H9 (cell line): ENCODE results near the gene RPS10. TPM values are rescaled to one million over a fixed set of nuclear protein-coding genes. Genes with fewer than 3 reads are reported as not detected.

Experiments used
- DNase-seq: peaks from one replicate; pipeline ENCODE4 v3.0.0-alpha.2; 2017
- H2AFZ ChIP-seq: one replicate; pipeline ENCODE4 v1.6.1; 2013; ENCODE audit warnings: mild to moderate bottlenecking, low read length, control low read depth, moderate library complexity
- H2AK5ac ChIP-seq: 2 replicates; pipeline ENCODE4 v1.6.1; 2013; ENCODE audit warnings: low read length, control low read depth, mixed read lengths; ENCODE audit not compliant: insufficient read length
- H2BK120ac ChIP-seq: one replicate; pipeline ENCODE4 v1.6.1; 2013; ENCODE audit warnings: low read depth, mild to moderate bottlenecking, low read length, control low read depth, inconsistent platforms; ENCODE audit not compliant: poor library complexity, severe bottlenecking
- H2BK12ac ChIP-seq: 2 replicates; pipeline ENCODE4 v1.6.1; 2013; ENCODE audit warnings: low read length, control low read depth, mixed read lengths, low read depth; ENCODE audit not compliant: insufficient read length
- H2BK15ac ChIP-seq: 2 replicates; pipeline ENCODE4 v1.6.1; 2013; ENCODE audit warnings: low read depth, low read length, control low read depth
- H2BK20ac ChIP-seq: one replicate; pipeline ENCODE4 v1.6.1; 2013; ENCODE audit warnings: low read depth, mild to moderate bottlenecking, low read length, control low read depth, inconsistent platforms; ENCODE audit not compliant: poor library complexity, severe bottlenecking
- H2BK5ac ChIP-seq: 2 replicates; pipeline ENCODE4 v1.6.1; 2013; ENCODE audit warnings: low read length, control low read depth, mixed read lengths; ENCODE audit not compliant: insufficient read length
- H3K14ac ChIP-seq: 2 replicates; pipeline ENCODE4 v1.6.1; 2013; ENCODE audit warnings: low read length, control low read depth; ENCODE audit not compliant: insufficient read depth
- H3K18ac ChIP-seq: 2 replicates; pipeline ENCODE4 v1.6.1; 2013; ENCODE audit warnings: low read depth, mild to moderate bottlenecking, mixed read lengths, low read length, control low read depth; ENCODE audit not compliant: insufficient read length
- H3K23ac ChIP-seq: 2 replicates; pipeline ENCODE4 v1.6.1; 2013; ENCODE audit warnings: low read length, control low read depth, mixed read lengths, low read depth; ENCODE audit not compliant: insufficient read length
- H3K23me2 ChIP-seq: 2 replicates; pipeline ENCODE4 v1.6.1; 2013; ENCODE audit warnings: low read depth, mild to moderate bottlenecking, mixed read lengths, low read length, control low read depth; ENCODE audit not compliant: insufficient read length, poor library complexity, severe bottlenecking
- H3K27ac ChIP-seq: 2 replicates; pipeline ENCODE4 v1.5.1; 2013; ENCODE audit warnings: low read length, control low read depth, mixed read lengths, low read depth; ENCODE audit not compliant: insufficient read length
- H3K27me3 ChIP-seq: 2 replicates; pipeline ENCODE4 v1.6.1; 2013; ENCODE audit warnings: low read length, control low read depth, inconsistent platforms; ENCODE audit not compliant: insufficient read depth
- H3K4ac ChIP-seq: 2 replicates; pipeline ENCODE4 v1.6.1; 2013; ENCODE audit warnings: low read depth, mild to moderate bottlenecking, control low read depth, inconsistent platforms, low read length, moderate library complexity
- H3K4me1 ChIP-seq: 2 replicates; pipeline ENCODE4 v1.6.1; 2013; ENCODE audit warnings: low read length, control low read depth, inconsistent platforms; ENCODE audit not compliant: insufficient read depth
- H3K4me2 ChIP-seq: 2 replicates; pipeline ENCODE4 v1.6.1; 2013; ENCODE audit warnings: low read length, control low read depth, mixed read lengths; ENCODE audit not compliant: insufficient read length, insufficient read depth
- H3K56ac ChIP-seq: 2 replicates; pipeline ENCODE4 v1.6.1; 2013; ENCODE audit warnings: low read depth, mild to moderate bottlenecking, mixed read lengths, low read length, control low read depth; ENCODE audit not compliant: insufficient read length
- H3K79me1 ChIP-seq: 2 replicates; pipeline ENCODE4 v1.6.1; 2013; ENCODE audit warnings: low read depth, mild to moderate bottlenecking, moderate library complexity, low read length, control low read depth, inconsistent platforms; ENCODE audit not compliant: insufficient read depth, poor library complexity, severe bottlenecking
- H3K79me2 ChIP-seq: 2 replicates; pipeline ENCODE4 v1.6.1; 2013; ENCODE audit warnings: low read length, control low read depth, inconsistent platforms; ENCODE audit not compliant: insufficient read depth
- H3K9ac ChIP-seq: 2 replicates; pipeline ENCODE4 v1.6.1; 2013; ENCODE audit warnings: low read length, control low read depth, mixed read lengths; ENCODE audit not compliant: insufficient read length; ENCODE audit errors: extremely low read depth
- H3K9me3 ChIP-seq: one replicate; pipeline ENCODE4 v1.6.1; 2013; ENCODE audit warnings: low read depth, low read length, inconsistent platforms; ENCODE audit not compliant: control insufficient read depth
- H3T11ph ChIP-seq: one replicate; pipeline ENCODE4 v1.6.1; 2013; ENCODE audit warnings: mild to moderate bottlenecking, low read length, control low read depth, inconsistent platforms
- H4K20me1 ChIP-seq: one replicate; pipeline ENCODE4 v1.6.1; 2013; ENCODE audit not compliant: control insufficient read depth, insufficient read length, insufficient read depth
- H4K5ac ChIP-seq: 2 replicates; pipeline ENCODE4 v1.6.1; 2013; ENCODE audit warnings: low read depth, mild to moderate bottlenecking, mixed read lengths, low read length, control low read depth; ENCODE audit not compliant: insufficient read length
- H4K8ac ChIP-seq: replicated peaks from 2 replicates; pipeline ENCODE4 v1.6.1; 2013; ENCODE audit warnings: low read length, control low read depth, mixed read lengths, low read depth; ENCODE audit not compliant: insufficient read length
- H4K91ac ChIP-seq: 2 replicates; pipeline ENCODE4 v1.6.1; 2013; ENCODE audit warnings: low read depth, mild to moderate bottlenecking, moderate library complexity, mixed read lengths, low read length, control low read depth; ENCODE audit not compliant: insufficient read length
- H3K27ac Mint-ChIP-seq, 3 experiments: 2 replicates in 2 of 3; 3 replicates in 1 of 3; pipeline ENCODE4 v1.8.0; 2020 to 2021; ENCODE audit warnings: mixed read lengths in 3 of 3, mild to moderate bottlenecking in 1 of 3, moderate library complexity in 1 of 3
- H3K27me3 Mint-ChIP-seq: 2 replicates; pipeline ENCODE4 v1.8.0; 2021; ENCODE audit warnings: low read depth, mild to moderate bottlenecking, moderate library complexity, mixed read lengths
- H3K36me3 Mint-ChIP-seq, 3 experiments: 2 replicates in 2 of 3; 3 replicates in 1 of 3; pipeline ENCODE4 v1.8.0; 2020 to 2021; ENCODE audit warnings: low read depth in 3 of 3, mixed read lengths in 3 of 3; ENCODE audit not compliant: insufficient read depth in 1 of 3
- H3K4me1 Mint-ChIP-seq, 2 experiments: 2 replicates each; pipeline ENCODE4 v1.8.0; 2020; ENCODE audit warnings: mixed read lengths in 2 of 2
- H3K4me3 Mint-ChIP-seq, 2 experiments: 2 replicates in 1 of 2; 3 replicates in 1 of 2; pipeline ENCODE4 v1.8.0; 2020 to 2021; ENCODE audit warnings: mild to moderate bottlenecking in 2 of 2, mixed read lengths in 2 of 2, moderate library complexity in 1 of 2
- H3K9me3 Mint-ChIP-seq, 2 experiments: 2 replicates in 1 of 2; 3 replicates in 1 of 2; pipeline ENCODE4 v1.8.0; 2020; ENCODE audit warnings: mild to moderate bottlenecking in 2 of 2, mixed read lengths in 2 of 2, moderate library complexity in 1 of 2
- WGBS: extraction: QIAGEN DNeasy Blood & Tissue Kit; methylation state at CpG from one replicate; pipeline ENCODE4 v1.1.7; 2013; ENCODE audit warnings: missing lambda C conversion rate, low lambda C conversion rate, mixed read lengths; ENCODE audit not compliant: insufficient read length; ENCODE audit errors: extremely low coverage; 5-methylcytosine and 5-hydroxymethylcytosine counted together
- total RNA-seq: library from RNA; stranded (reverse); gene quantifications from 2 replicates; pipeline ENCODE4 v1.2.1, GENCODE V29; 2021
- TF ChIP-seq, protein P1 (sequence below): fragments of 200-600 bp; sonication (generic); conservative IDR thresholded peaks from 3 replicates; pipeline ENCODE4 v1.8.0; 2021; ENCODE audit warnings: antibody characterized with exemption, mild to moderate bottlenecking

Gene RPS10
- total RNA-seq, 1 experiment from 2014 or later: 2,330 TPM

- no peak overlapping the region; a peak in 1 of 5 replicates for H3K4me3 Mint-ChIP-seq
- no peak overlapping the region for H3T11ph ChIP-seq
- H4K20me1 ChIP-seq: no peaks in the 10 kb centered on the region
- H3K4ac ChIP-seq: no peak overlapping the region
- no peak overlapping the region for H4K8ac ChIP-seq
- H2BK12ac ChIP-seq: no peak overlapping the region
- H2AFZ ChIP-seq: no peak overlapping the region
- H3K79me2 ChIP-seq: no peaks in the 10 kb centered on the region
- no peak overlapping the region for H2BK120ac ChIP-seq
- no peak overlapping the region for H3K4me2 ChIP-seq
- H3K14ac ChIP-seq: no peak overlapping the region
- H3K27me3 Mint-ChIP-seq: no peaks in the 10 kb centered on the region
- H3K9me3 Mint-ChIP-seq: no peaks in the 10 kb centered on the region
- no peak overlapping the region for H2BK5ac ChIP-seq
- peaks cover 47 to 76% (median 61%) of the 10 kb centered on the region in 3 experiments for H3K36me3 Mint-ChIP-seq
- no peak overlapping the region for H3K27ac ChIP-seq
- no peak overlapping the region for H2BK20ac ChIP-seq
- H2BK15ac ChIP-seq: no peak overlapping the region
- no peak overlapping the region for H2AK5ac ChIP-seq
- H4K91ac ChIP-seq: no peak overlapping the region
- H3K4me1 Mint-ChIP-seq: peaks cover 0 to 3% of the 10 kb centered on the region in 2 experiments; a peak in 1 of 4 replicates
- no peak overlapping the region for H4K5ac ChIP-seq
- H3K23ac ChIP-seq: no peak overlapping the region
- WGBS: no CpG with 5 or more reads among the region's 7 CpGs
- no peaks in the 10 kb centered on the region for H3K23me2 ChIP-seq
- no peaks in the 10 kb centered on the region for H3K4me1 ChIP-seq
- H3K9ac ChIP-seq: no peak overlapping the region
- TF ChIP-seq, protein P1, sequence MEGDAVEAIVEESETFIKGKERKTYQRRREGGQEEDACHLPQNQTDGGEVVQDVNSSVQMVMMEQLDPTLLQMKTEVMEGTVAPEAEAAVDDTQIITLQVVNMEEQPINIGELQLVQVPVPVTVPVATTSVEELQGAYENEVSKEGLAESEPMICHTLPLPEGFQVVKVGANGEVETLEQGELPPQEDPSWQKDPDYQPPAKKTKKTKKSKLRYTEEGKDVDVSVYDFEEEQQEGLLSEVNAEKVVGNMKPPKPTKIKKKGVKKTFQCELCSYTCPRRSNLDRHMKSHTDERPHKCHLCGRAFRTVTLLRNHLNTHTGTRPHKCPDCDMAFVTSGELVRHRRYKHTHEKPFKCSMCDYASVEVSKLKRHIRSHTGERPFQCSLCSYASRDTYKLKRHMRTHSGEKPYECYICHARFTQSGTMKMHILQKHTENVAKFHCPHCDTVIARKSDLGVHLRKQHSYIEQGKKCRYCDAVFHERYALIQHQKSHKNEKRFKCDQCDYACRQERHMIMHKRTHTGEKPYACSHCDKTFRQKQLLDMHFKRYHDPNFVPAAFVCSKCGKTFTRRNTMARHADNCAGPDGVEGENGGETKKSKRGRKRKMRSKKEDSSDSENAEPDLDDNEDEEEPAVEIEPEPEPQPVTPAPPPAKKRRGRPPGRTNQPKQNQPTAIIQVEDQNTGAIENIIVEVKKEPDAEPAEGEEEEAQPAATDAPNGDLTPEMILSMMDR: no peak
- H3K56ac ChIP-seq: no peak overlapping the region
- no peak for DNase-seq
- no peaks in the 10 kb centered on the region for H3K9me3 ChIP-seq
- no peaks in the 10 kb centered on the region for H3K27me3 ChIP-seq
- no peak overlapping the region for H3K18ac ChIP-seq
- H3K27ac Mint-ChIP-seq: peak overlapping the region in 2 of 3 experiments; percentile 50 to 86; a peak in 4 of 7 replicates
- no peaks in the 10 kb centered on the region for H3K79me1 ChIP-seq
These were observed 8.9 kb downstream of the RPS10 start for GRCh38 chr6:34416877-34417371.
